Right lobe of liver (tissue), 6 donors: ENCODE results near the gene FAM124B. TPM values are rescaled to one million over a fixed set of nuclear protein-coding genes. Genes with fewer than 3 reads are reported as not detected.

Source experiments
- ATAC-seq, 4 donors: fragments of 200-7000 bp; cut with Tn5 transposase; one replicate each; pipeline ENCODE4 v1.9.1; 2020; ENCODE audit warnings: mild to moderate bottlenecking in 4 of 4, moderate library complexity in 4 of 4
- DNase-seq, 3 donors: peaks; one replicate each; pipeline ENCODE4 v3.0.0-alpha.2; 2020
- H3K27ac ChIP-seq, 3 donors: fragments of 200-600 bp; one replicate each; pipeline ENCODE4 v1.8.0; 2022
- H3K27me3 ChIP-seq, 2 donors: fragments of 200-600 bp; one replicate each; pipeline ENCODE4 v1.8.0; 2022
- H3K36me3 ChIP-seq, 4 donors: fragments of 200-600 bp; sonication (generic) in 1 of 4; one replicate each; pipeline versions ENCODE4 v1.5.1 to v1.8.0; 2017 to 2022; ENCODE audit warnings: control low read depth in 1 of 4
- H3K4me1 ChIP-seq, 4 donors: fragments of 200-600 bp; sonication (generic) in 1 of 4; one replicate each; pipeline versions ENCODE4 v1.5.1 to v1.8.0; 2017 to 2022; ENCODE audit warnings: control low read depth in 1 of 4
- H3K4me3 ChIP-seq, 3 donors: fragments of 200-600 bp; one replicate each; pipeline ENCODE4 v1.8.0; 2022
- H3K9me3 ChIP-seq, 4 donors: fragments of 200-600 bp; sonication (generic) in 1 of 4; one replicate each; pipeline versions ENCODE4 v1.5.1 to v1.8.0; 2017 to 2022; ENCODE audit warnings: control low read depth in 1 of 4
- CTCF ChIP-seq, 4 donors: fragments of 200-600 bp in 3 of 4; fragments of 450-650 bp in 1 of 4; IDR thresholded peaks; one replicate each; pipeline versions ENCODE4 v1.5.1 to v1.8.0; 2016 to 2022; ENCODE audit warnings: antibody characterized with exemption in 4 of 4, mild to moderate bottlenecking in 2 of 4
- POLR2A ChIP-seq: fragments of 450-650 bp; IDR thresholded peaks from one replicate; pipeline ENCODE4 v1.6.1; 2017; ENCODE audit warnings: antibody characterized with exemption, mild to moderate bottlenecking
- WGBS: methylation state at CpG from one replicate; pipeline ENCODE4 v1.1.6; 2018; ENCODE audit warnings: low coverage, low lambda C conversion rate; ENCODE audit not compliant: insufficient coverage; ENCODE audit errors: missing lambda C conversion rate; 5-methylcytosine and 5-hydroxymethylcytosine counted together
- intact Hi-C, 2 donors: fragments of 100-400 bp; cut with DNase I; formaldehyde crosslinking; loops; one replicate each; pipeline versions ENCODE4 v1.11.2 to v1.14.1; 2022
- total RNA-seq, 6 experiments: library from RNA; depleted of rRNA in 2 of 6; stranded (reverse); fragments of >200 nt in 2 of 6; fragmentation: NEBNext Ultra II Directional in 3 of 6; extraction: Animal tissue kit (Norgen Biotek cat#: 25700) in 3 of 6; gene quantifications; one replicate each; pipeline versions ENCODE4 v1.1.0 to v1.2.4, GENCODE V29; 2016 to 2023
- donor health status: DM: no; HTN: yes; CAD: no.
- donor health status: DM: no; HTN: no; CAD: no.
- donor health status: DM: no; HTN: no; CAD: no.
- donor health status: DM: no; HTN: yes; CAD: no.
- donor health status: DM: no; HTN: yes; CAD: no.

The FAM124B gene
- total RNA-seq, 6 experiments from 2014 or later = 0.14 to 2.4 (median 0.56) TPM

GRCh38 chr2:224405841-224406370, 4.0 kb upstream of the FAM124B start:
- Histone ChIP-seq H3K27ac (no peak overlapping the region), H3K36me3 (no peaks in the 10 kb centered on the region), H3K4me3 (no peak overlapping the region), H3K9me3 (no peaks in the 10 kb centered on the region), H3K4me1 (peaks cover 0 to 9% (median 0%) of the 10 kb centered on the region in 4 donors), H3K27me3 (no peaks in the 10 kb centered on the region)
- TF ChIP-seq POLR2A = no peak
- TF ChIP-seq CTCF (IDR thresholded peaks at IDR 0.05) = no peak
- 70% methylated on average over 3 of the region's 4 CpGs for WGBS
- ATAC-seq (no peak), DNase-seq (no peak)
- intact Hi-C loops = no loop called here

- Histone ChIP-seq H3K27me3 (no peaks in the 10 kb centered on the region), H3K9me3 (no peaks in the 10 kb centered on the region), H3K36me3 (no peaks in the 10 kb centered on the region), H3K4me3 (no peak overlapping the region), H3K4me1 (peaks cover 0 to 9% (median 0%) of the 10 kb centered on the region in 4 donors), H3K27ac (no peak overlapping the region)
- TF ChIP-seq POLR2A = no peak
- TF ChIP-seq CTCF (IDR thresholded peaks at IDR 0.05) = no peak
- ATAC-seq (no peak), DNase-seq (no peak)
- WGBS = 41% methylated on average over 3 of the region's 3 CpGs
- intact Hi-C loops = no loop called here
These were observed 3.5 kb upstream of the FAM124B start for GRCh38 chr2:224405412-224405811.

- DNase-seq (no peak), ATAC-seq (no peak)
- 80% methylated on average over 4 of the region's 5 CpGs for WGBS
- no peaks in the 10 kb centered on the region for H3K27me3 ChIP-seq
- no peaks in the 10 kb centered on the region for H3K9me3 ChIP-seq
- no peak overlapping the region for H3K27ac ChIP-seq
- no peaks in the 10 kb centered on the region for H3K36me3 ChIP-seq
- intact Hi-C loops = no loop called here
- peaks cover 0 to 9% (median 0%) of the 10 kb centered on the region in 4 donors for H3K4me1 ChIP-seq
- no peak overlapping the region for H3K4me3 ChIP-seq
- TF ChIP-seq CTCF (IDR thresholded peaks at IDR 0.05) = no peak
- no peak for TF ChIP-seq POLR2A
These were observed 2.9 kb upstream of the FAM124B start for GRCh38 chr2:224404796-224405195.

GRCh38 chr2:224403657-224404056, 1.8 kb upstream of the FAM124B start:
- ATAC-seq (no peak), DNase-seq (no peak)
- Histone ChIP-seq H3K9me3 (no peaks in the 10 kb centered on the region), H3K27ac (no peak overlapping the region), H3K36me3 (no peaks in the 10 kb centered on the region), H3K4me1 (peaks cover 0 to 9% (median 0%) of the 10 kb centered on the region in 4 donors), H3K4me3 (no peak overlapping the region), H3K27me3 (no peaks in the 10 kb centered on the region)
- TF ChIP-seq POLR2A (no peak), CTCF (IDR thresholded peaks at IDR 0.05) (no peak)
- intact Hi-C loops = no loop called here
- WGBS = 97% methylated on average over 2 of the region's 2 CpGs
